NAMALWA (cell line): ENCODE results near the gene CNIH2.

Source experiments
- DNase-seq: peaks from one replicate; pipeline ENCODE4 v3.0.0-alpha.2; 2015; ENCODE audit warnings: low spot score

Gene CNIH2

DNA sequence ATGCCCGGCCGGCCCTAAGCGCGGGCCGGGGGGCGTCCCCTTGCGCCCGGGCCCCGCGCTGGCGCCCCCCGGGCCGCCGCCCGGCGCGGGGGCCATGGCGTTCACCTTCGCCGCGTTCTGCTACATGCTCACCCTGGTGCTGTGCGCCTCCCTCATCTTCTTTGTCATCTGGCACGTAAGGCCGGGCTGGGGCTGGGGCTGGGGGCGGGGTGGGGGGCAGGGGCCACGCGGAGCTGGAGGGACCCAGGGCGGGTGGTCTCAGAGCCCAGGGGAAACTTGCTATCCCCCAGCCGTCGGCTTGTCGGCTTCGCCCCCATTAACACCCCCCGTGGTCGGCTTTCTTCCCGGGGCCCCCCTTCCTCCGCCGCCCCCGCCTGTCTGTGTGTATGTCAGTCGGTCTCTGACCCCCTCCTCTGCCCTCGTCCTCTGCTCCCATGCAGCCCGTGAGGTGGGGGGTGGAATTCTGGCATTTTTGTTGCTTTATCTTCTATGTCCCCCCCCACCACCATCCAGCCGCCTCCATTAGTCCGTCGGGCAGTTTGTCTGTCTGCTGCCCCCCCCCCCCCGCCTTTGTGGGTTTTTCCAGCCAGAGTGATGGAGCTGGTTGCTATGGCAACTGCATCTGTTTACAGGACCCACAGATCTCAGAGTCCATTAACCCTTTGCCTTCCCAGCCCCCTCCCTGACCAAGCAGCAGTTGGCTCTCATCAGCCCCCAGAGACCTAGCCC lies 552 bp downstream of the CNIH2 start:
- peak; percentile 44 for DNase-seq

DNA sequence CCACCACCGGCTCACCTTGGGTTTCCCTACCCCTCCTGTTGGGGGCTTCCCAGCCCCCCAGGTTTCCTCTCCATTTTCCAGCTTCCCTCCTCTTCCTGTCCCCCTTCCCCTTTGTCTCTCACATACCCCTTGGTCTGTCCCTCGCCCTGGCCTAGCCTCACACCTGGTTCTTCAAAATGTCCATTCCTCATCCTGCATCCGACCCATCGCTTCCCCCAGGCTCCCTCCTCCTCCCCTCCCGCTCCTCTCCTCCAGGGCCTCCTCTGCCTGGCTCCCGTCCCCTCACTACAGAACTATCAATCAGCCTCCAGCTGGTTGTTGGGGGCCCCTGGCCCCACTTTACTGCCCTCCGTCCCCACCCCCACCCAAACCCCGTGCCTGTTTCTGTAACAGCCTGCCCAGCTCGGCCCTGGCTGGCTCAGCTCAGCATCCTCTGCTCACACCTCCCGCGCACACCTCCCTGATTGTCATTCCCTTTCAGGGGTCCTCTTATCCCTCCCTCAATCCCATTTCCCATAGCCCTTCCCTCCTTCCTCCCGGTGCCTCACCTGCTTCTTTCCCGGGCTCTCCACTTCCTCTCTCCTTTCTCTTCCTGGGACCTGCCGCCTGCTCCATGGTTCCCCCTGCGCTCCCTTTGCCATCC lies 1.2 kb downstream of the CNIH2 start:
- DNase-seq: no peak

DNA sequence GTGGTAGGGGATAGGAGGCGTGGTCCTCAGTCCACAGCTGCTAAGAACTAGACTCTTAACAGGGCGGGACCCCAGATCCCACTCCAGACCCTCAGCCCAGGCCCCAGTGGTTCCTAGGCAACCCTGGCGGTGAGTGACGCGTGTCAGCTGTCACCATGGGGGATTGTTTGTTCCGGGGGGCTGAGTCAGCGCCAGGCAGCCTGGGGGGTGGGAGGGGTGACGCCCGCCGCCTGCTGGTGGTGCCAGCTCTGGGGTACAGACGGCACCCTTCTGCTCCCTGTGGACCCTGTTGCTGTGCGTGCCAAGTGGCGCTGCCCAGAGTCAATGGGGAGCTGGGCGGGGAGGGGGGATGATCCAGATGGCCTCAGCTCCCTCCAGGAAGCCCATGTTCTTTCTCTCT lies 2.5 kb downstream of the CNIH2 start:
- DNase-seq: no peak

DNA sequence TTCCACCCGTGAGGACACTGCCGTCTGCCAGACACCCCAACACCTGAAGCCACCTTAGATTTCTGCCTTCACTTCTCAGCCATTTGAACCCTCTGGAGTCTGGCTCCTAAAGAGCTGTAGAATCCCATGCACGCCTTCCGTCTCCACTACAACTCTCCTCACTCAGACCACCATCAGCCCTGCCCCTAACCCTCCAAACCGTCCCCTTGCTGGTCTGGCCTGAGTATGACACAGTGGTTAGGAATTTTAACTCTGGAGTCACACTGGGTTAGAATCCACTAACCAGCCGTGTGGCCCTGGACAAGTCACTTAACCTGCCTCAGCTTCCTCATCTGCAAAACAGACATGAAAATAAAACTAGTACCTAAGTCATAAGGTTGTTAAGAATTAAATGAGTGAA lies 3.0 kb downstream of the CNIH2 start:
- DNase-seq: no peak

DNA sequence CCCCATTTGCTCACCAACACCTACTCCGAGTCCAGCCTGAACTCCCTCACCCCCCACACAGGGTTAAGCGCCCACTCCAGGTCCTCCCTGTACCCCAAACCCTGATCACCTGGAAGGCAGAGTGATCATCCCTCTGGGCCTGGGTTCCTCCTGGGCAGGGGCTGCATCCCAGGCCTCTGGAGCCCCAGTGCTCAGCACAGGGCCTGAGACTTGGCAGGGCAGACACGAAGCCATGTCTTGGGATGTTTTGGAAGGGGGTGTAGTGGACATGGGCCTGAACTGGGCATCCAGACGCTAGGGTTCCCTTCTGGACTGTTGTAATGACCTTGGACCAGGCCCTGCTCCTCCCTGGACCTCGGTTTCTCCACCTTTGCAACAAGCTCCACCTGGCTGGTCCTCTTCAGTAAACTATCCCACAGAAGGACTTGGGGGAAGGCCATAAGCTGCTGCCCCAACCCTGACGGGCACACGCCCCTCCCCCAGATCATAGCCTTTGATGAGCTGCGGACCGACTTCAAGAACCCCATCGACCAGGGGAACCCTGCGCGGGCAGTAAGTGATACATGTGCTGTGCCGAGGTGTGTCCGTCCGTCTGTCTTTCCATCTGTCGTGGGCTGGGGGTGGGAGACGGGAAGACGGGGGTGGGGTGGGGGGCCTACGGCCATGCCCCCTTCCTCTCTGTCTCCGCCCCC lies 3.9 kb downstream of the CNIH2 start:
- DNase-seq: no peak

DNA sequence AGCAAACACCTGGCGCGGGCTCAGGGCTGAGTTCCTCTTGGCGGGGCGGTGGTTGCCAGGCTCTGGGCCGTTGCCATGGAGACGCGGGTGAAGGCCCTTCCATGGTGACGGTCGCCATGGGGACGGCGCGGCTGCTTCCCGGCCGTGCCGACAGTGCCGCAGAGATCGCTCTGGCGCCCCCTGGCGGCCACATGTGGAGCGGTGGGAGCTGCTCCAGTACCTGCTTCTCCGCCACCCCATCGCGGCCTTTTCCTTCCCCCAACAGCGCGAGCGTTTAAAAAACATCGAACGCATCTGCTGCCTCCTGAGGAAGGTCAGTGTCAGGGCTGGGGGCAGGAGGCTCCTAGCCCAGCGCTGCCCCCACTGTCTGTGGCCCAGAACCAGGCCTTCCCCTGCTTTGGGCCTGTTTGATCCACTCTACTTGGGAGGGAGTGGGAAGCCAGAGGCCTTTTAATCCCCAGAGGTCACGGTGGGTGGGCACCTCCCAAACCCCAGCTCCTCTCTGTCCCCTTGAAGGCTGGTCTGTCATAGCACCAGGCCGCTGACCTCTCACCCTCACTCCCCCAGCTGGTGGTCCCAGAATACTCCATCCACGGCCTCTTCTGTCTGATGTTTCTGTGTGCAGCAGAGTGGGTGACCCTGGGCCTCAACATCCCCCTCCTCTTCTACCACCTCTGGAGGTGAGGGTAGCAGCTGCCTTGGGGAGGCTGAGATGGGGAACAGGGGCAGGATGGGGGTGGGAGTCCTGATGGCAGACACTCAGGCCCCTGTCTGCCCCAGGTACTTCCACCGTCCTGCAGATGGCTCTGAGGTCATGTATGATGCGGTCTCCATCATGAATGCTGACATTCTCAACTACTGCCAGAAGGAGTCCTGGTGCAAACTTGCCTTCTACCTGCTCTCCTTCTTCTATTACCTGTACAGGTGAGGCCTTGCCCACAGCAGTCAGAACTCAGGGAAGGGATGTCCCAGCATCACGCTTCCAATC lies 4.8 kb downstream of the CNIH2 start:
- DNase-seq: peak; percentile 99

DNA sequence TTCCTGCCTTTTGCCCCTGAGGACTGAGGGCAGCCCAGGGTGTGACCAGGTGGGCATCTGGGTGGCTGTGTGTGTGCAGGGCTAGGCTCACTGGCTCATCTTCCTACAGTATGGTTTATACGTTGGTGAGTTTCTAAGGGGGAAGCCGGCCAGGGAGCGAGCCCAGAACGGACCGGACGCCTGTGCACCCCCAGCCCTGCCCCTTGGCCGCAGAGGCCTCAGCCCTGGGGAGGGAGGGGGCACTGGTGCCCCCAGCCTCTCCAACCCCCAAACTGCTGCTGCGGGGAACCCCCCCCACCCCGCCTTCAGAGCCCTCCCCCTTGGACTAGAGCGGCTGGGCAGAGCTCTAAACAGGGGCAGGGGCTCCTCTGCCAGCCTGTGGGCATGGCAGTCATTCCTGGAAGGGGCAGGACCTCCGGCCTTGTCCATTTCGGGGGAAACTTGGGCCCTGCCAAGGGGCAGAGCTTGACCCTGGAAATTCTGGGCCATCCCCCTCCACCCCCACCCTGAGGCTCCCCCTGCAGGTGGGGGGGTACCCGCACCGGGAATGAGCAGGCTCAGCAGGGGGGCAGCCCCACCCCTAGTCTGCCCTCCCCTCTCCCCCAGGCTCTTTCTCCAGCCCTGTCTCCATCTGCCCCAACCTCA lies 5.6 kb downstream of the CNIH2 start:
- DNase-seq: no peak

DNA sequence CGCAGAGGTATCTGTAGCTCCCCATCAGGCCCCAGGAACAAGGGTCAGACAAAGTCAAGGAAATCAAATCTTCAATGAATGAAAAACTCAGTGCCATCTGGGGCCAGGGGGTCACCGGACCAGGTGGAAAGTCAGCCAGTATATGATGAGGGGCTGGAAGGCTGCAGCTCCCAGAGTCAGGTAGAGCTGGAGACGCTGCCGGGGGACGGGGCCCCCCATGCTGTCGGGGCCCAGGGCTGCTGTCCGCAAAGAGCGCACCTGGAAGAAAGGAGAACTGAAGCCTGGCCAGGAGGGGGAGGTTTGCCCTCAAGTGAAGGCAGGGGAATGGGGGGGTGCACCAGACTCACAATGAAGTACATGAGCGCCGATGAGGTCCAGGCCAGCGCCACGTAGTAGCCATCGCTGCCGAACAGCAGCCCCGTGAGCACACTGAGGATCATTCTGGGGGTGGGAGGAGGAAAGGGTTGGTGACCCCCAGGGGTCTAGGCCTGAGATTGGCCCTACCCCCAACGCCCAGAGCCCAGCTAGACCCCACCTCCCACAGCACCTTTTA lies 6.6 kb downstream of the CNIH2 start:
- DNase-seq: no peak

DNA sequence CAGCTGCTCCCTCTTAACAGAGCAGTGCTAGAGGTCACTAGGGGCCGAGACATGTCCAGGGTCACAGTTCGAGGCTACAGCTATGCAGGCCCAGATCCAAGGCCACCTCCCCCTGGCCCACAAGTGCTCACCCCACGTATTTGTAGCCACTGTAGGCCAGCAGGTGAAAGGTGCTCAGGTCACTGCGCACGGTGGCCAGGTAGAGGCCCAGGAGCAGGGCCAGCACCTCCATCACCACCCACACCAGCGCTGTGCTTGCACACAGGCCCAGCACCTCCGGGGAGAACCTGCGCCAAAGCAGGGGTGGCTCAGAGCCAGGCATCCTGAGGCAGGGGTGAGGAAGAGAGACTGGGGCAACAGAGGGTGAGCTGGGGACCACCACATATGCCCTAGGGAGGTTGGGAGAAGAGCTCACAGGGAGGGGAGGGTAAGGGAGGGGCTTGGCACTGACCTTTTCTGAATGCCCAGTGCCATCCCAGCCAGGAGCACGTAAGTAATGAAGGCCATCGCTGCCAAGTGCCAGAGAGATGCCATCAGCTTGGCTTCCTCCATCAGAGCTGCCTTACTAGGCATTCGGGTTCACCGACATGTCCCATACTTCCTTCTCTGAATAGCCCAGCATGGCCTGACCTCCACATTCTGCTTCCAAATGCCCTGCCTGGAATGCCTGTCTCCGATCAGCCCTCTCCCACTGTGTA lies 7.4 kb downstream of the CNIH2 start:
- DNase-seq: no peak

DNA sequence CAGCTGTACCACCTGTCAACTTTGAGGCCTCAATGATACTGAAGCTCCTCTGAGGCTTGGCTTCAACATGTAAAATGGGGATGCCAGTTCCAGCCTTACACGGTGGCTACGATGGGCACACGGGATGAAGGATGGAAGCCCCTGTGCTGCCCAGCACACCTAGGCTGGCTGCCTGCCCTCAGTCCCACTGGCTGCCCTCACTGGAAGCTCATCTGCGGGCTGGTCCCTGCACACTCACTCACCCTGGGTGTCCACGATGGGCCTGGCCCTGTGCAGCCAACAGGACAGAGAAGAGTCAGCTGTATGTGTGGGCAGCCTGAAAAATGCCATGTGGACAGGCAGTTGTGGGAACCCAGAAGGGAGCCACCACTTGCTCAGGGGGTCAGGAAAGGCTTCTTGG lies 8.7 kb downstream of the CNIH2 start:
- no peak for DNase-seq

DNA sequence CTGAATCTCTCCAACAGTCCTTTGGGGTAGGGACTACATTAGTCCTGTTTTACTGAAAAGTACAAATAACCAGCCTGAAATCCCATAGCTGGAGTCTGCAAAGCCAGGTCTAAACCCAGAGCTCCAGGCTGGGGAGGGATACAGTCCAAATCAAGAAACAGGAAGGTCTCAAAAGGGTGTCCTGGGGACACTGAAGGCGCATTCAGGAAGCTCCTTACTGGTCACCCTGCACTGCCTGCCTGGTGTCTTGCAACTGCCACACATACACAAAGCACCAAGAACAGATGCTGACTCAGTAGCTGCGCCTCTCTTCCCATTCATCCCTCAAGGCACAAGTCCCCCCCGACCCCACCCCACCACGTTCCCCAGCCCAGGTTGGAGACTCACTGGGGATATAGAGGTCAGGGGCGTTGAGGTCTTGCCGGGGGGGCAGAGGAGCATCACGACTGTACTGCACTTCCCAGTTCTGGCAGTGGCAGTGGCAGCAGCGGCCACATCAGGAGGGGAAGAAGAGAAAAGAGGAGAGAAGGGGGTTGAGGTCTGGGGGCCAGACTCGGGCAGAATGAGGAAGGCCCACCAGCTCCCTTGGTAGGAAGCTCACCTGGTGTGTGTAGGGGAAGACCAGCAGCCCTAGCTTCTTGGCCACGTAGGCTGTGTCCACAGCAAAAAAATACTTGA lies 9.4 kb downstream of the CNIH2 start:
- DNase-seq: no peak

DNA sequence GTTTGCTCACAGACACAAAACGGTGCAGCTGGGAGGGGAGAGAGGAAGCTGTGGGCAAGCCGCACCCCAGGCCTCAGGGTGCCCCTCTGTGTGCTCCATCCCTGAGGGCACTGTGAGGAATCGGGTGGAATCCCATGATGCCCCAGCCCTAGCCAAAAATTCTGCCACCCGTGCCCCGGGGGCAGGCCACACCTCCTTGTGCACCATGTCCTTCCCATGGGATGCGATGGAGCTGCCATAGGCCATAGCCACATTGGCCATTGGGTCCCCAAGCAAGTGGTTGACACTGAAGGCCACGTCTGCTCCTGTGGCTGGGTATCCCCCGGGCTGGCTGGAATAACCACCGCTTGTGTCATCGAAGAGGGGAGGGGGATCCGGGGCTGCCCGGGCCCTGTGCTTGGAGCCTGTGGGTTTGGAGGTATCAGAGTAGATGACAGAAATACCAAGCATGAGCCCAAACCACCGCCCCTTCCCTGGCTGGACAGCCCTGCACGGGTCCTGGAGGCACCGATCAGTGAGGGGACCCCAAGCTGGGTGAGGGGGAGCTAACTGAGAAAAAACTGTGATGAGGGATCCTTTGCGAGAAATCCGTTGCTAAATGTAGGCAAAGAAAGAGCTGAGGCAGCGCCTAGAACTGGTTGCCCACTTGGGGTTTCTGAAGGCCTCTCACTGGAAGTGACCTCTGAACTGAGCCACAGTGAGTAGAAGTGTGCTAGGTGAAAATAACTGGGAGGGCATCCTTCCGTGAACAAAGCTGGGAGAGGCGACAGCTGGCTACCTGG lies 10.1 kb downstream of the CNIH2 start:
- DNase-seq: peak; percentile 38

DNA sequence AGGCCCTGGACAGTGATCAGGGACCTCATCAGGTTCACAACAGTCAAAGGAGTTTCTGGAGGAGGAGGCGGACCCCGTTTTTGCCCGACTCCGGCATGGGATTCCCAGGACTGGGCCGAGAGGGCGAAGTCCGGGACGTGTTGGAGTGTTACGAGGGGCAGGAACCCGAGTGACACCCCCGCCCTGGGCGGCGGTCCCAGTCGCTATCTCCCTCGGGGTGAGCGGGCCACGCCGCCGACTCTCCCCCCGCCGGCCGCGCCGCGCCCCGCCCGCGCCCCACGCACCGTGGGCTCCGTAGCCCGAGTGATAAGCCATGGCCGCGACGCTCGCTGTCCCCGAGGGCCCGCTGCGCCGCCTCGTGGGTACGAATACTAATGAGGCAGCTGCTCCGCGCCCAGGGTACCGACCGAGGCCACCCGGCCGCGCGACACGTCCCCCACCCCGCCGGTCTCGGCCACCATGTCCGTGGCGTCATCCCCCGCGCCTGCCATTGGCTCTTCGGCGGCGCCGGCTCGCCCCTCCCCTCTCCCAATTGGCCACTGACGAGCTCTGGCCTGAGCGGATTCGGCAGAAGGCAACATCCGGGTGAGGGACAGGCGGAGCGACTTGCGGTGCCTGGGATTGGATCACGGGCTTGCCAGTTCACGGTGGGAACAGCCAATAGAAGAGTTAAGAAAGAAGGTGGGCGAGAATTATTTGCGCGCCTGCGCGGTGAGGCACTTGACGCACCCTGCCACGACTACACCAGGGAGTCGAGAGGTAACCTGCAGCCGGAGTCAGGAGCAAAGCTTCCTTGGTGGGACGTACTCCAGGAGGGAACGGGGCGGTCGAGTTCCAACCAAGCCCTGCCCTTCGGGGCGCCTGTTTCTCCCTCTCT lies 10.9 kb downstream of the CNIH2 start, which contains the start of gene YIF1A:
Gene YIF1A (minus strand): TSS at position 473 of the 877 bp plus-strand sequence. CDS start 158 bp downstream, at position 315.
- peak; percentile 99 for DNase-seq

DNA sequence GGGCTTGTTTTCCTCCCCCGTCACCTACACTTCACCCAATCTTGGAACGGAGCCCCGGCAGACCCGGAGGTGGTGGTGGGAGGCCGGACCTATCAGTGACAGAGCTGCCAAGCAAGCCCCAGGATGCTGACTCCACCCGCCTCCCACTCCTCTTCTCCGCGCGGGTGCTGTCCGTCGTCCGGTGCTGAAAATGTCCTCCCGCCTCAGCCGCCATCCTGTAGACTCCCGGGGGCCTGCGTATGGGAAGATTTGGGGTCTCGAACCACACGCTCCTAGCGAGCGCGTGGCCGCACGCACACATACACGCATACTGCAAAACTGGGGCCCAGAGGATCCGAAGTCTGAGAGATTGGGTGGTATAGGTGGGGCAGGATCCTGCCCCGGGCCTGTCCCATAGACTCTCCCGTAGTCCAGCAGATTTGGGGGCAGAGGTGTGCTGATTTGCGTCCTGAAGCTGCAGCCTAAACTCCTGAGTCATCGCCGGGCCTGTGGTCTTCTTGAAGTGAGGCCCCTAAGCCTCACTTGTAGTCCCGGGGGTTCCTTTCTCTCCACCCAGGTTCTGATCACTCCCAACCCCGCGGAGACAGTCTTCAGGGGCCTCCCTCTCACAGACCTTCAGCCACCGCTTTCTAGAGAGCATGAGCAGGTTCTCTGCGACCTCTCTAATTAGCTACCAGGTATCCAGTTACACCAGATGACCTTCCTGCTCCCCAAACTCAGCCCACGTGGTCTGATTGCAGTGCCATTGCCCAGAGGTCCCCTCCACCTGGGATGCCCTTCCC lies 11.8 kb downstream of the CNIH2 start:
- no peak for DNase-seq

DNA sequence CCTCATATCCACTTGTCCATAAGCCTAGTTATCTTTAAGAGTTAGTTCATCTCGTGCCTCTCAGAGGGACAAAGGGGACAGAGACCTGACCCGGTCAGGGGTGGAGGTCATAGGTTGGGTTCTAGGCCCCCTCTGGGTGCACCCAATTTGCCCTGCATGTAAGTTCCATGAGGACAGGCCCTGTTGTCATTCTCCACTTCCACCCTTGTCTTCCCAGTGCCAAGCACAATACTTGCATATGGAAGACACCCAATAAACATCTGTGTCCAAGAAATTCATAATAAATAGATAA lies 12.3 kb downstream of the CNIH2 start:
- no peak for DNase-seq

DNA sequence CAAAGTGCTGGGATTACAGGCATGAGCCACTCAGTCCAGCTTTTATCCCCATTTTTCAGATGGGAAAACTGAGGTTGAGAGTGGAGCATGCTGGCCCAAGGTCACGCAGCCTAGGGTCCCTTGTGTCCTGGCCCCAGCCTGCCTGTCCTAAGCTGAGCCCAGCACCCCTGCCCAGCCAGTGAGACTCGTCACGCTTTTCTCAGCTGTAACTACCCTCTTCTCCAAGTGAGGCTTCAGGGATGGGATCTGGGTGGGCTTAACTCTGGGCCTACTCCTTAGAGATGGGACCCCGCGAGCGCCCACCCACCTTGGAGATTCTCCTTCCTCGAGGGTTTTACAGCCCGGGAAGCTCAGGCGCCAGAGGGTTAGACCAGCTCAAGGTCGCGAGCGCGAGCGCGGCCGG lies 13.3 kb downstream of the CNIH2 start:
- no peak for DNase-seq

DNA sequence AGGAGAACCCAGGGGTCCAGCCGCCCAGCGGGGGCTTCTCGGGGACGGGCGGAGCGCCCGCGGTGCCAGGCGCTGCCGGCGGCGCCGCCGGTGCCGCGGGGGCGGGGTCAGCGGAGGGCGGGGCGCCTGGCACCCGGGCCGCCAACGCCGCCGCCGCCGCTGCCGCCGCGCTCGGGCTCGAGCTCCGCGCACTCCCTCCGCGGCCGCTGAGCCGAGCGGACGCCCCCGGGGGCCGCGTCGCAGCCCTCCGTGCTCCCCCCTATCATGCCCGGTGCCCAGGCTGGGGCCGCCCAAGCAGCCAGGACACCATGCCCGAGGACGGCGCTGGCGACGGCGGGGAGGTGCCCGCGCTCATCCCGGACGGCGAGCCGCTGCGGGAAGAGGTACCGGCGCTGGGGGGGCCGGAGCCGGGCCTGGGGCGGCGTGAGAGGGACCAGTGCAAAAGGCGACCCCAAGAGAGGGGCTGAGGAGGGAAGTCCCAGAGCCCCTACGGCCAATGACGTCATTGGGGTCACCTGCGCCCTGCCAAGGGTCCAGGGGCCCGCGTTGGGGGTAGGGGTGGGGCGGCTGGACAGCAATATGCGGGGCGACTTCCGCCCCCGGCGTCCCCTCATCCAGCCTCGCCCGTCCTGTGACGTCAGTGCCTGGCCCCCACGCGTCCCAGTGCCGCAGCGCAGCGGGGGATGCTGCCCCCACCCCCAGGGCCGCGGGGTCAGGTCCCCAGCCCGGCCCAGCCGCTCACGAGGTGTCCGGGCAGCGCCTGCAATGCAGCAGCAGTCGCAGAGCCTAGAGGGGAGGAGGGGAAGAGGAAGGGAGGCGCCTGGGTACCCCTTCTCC lies 13.9 kb downstream of the CNIH2 start, which contains the start of gene TMEM151A:
Gene TMEM151A (plus strand): TSS at position 189 of the 837 bp plus-strand sequence. CDS start 120 bp downstream, at position 309.
- no peak for DNase-seq
